ENCODE data around the gene RPRD2. TPM values are rescaled to one million over a fixed set of nuclear protein-coding genes. Genes with fewer than 3 reads are reported as not detected.

Gene RPRD2
- total RNA-seq, 1 experiment from 2014 or later = 46.6 TPM

DNA sequence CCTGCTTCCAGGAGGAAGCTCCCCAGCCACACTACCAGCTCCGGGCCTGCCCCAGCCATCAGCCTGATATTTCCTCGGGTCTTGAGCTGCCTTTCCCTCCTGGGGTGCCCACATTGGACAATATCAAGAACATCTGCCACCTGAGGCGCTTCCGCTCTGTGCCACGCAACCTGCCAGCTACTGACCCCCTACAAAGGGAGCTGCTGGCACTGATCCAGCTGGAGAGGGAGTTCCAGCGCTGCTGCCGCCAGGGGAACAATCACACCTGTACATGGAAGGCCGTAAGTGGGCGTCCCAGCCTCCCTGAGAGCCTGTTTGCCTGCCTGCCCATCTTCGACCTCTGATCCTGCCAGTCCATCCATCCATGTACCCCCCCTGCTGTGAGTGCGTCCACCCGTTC lies 147.6 kb downstream of the RPRD2 start:
- ChIA-PET CTCF (no interaction called here), POLR2A (ENCODE audit: low non-redundant PET) (no interaction called here)
- no TSS peak for BruUV-seq (replicated peaks)
- Histone ChIP-seq H3K27me3 (replicated peaks; ENCODE audit: insufficient read depth, low read depth, low read length, poor library complexity) (no peaks in the 10 kb centered on the region), H3K36me3 (ENCODE audit: insufficient read depth, low read length, poor library complexity, severe bottlenecking) (peaks cover 9% of the 10 kb centered on the region), H3K4me1 (ENCODE audit: insufficient read depth, low read length, poor library complexity, severe bottlenecking) (peaks cover 15% of the 10 kb centered on the region), H3K9me3 (ENCODE audit: low read depth, low read length, poor library complexity, severe bottlenecking) (no peaks in the 10 kb centered on the region), H3K27ac (ENCODE audit: low read depth, low read length, poor library complexity, severe bottlenecking) (peak overlapping the region; percentile 23), H3K4me3 (ENCODE audit: low read depth, low read length, poor library complexity, severe bottlenecking) (no peak overlapping the region)
- intact Hi-C loops (cut with micrococcal nuclease; ENCODE audit: unreplicated experiment) = no loop called here
- no peak for TF ChIP-seq EZH2 (IDR thresholded peaks at IDR 0.05; ENCODE audit: borderline replicate concordance, low read depth, low read length, poor library complexity, severe bottlenecking)
- TF ChIP-seq, protein P1, sequence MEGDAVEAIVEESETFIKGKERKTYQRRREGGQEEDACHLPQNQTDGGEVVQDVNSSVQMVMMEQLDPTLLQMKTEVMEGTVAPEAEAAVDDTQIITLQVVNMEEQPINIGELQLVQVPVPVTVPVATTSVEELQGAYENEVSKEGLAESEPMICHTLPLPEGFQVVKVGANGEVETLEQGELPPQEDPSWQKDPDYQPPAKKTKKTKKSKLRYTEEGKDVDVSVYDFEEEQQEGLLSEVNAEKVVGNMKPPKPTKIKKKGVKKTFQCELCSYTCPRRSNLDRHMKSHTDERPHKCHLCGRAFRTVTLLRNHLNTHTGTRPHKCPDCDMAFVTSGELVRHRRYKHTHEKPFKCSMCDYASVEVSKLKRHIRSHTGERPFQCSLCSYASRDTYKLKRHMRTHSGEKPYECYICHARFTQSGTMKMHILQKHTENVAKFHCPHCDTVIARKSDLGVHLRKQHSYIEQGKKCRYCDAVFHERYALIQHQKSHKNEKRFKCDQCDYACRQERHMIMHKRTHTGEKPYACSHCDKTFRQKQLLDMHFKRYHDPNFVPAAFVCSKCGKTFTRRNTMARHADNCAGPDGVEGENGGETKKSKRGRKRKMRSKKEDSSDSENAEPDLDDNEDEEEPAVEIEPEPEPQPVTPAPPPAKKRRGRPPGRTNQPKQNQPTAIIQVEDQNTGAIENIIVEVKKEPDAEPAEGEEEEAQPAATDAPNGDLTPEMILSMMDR (conservative IDR thresholded peaks at IDR 0.05; ENCODE audit: low read depth, low read length) = no peak
- DNase-seq (ENCODE audit: low spot score) = no peak

DNA sequence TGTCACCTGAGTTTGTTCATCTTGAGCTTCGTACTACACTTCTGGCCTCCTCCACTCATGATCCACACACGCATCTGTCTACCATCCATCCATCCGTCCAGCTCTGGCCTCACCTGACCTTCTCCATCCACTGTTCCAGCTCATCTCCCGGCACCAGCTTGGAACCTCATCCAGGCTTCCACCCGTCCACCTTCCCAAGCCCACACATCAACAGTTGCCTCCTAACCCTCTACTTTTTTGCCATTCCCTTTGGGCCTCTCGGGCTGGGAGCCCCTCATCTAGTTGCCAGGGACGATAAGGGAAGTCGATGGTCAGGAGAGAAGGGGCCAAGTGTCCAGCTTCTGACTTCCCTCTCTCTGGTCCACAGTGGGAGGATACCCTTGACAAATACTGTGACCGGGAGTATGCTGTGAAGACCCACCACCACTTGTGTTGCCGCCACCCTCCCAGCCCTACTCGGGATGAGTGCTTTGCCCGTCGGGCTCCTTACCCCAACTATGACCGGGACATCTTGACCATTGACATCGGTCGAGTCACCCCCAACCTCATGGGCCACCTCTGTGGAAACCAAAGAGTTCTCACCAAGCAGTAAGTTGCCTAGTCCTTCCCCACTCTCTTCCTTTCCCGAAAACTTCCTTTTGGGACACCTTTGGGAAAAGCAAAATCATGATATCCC lies 148.2 kb downstream of the RPRD2 start:
- POLR2A ChIA-PET (ENCODE audit: low non-redundant PET) = no interaction called here
- no peak overlapping the region for H3K27ac ChIP-seq (ENCODE audit: low read depth, low read length, poor library complexity, severe bottlenecking)
- H3K4me3 ChIP-seq (ENCODE audit: low read depth, low read length, poor library complexity, severe bottlenecking) = no peak overlapping the region
- no peak for DNase-seq (ENCODE audit: low spot score)
- no peaks in the 10 kb centered on the region for H3K27me3 ChIP-seq (replicated peaks; ENCODE audit: insufficient read depth, low read depth, low read length, poor library complexity)
- peaks cover 15% of the 10 kb centered on the region for H3K4me1 ChIP-seq (ENCODE audit: insufficient read depth, low read length, poor library complexity, severe bottlenecking)
- BruUV-seq (replicated peaks) = no TSS peak
- intact Hi-C loops (cut with micrococcal nuclease; ENCODE audit: unreplicated experiment) = no loop called here
- no peak for TF ChIP-seq EZH2 (IDR thresholded peaks at IDR 0.05; ENCODE audit: borderline replicate concordance, low read depth, low read length, poor library complexity, severe bottlenecking)
- TF ChIP-seq, protein P1 (conservative IDR thresholded peaks at IDR 0.05; ENCODE audit: low read depth, low read length) = no peak
- H3K36me3 ChIP-seq (ENCODE audit: insufficient read depth, low read length, poor library complexity, severe bottlenecking) = peaks cover 4% of the 10 kb centered on the region
- no peaks in the 10 kb centered on the region for H3K9me3 ChIP-seq (ENCODE audit: low read depth, low read length, poor library complexity, severe bottlenecking)
- CTCF ChIA-PET = no interaction called here

DNA sequence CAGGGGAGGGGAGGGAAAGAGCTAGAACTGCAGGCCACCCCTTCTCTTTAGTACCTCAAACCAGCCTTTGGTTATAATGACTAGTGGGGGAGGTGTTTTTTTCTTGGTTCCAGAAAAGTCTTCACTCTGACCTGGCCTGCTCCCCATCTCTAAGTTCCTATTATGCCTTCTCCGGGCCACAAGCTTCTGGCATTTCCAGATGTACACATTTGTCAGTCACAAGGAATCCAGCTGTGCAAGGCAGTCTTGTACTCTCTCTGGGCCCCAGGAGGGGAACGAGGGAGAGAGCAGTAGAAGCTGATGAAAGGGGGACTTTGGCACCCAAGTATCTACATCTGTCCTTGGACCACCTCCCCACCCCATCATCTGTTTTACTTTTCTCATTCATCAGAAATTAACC lies 148.9 kb downstream of the RPRD2 start:
- ChIA-PET POLR2A (ENCODE audit: low non-redundant PET) (no interaction called here), CTCF (no interaction called here)

More for the DNA sequence above, 148.9 kb downstream of the RPRD2 start:
- Histone ChIP-seq H3K36me3 (ENCODE audit: insufficient read depth, low read length, poor library complexity, severe bottlenecking) (peaks cover 4% of the 10 kb centered on the region), H3K4me1 (ENCODE audit: insufficient read depth, low read length, poor library complexity, severe bottlenecking) (peaks cover 11% of the 10 kb centered on the region), H3K27ac (ENCODE audit: low read depth, low read length, poor library complexity, severe bottlenecking) (no peak overlapping the region), H3K27me3 (replicated peaks; ENCODE audit: insufficient read depth, low read depth, low read length, poor library complexity) (no peaks in the 10 kb centered on the region), H3K9me3 (ENCODE audit: low read depth, low read length, poor library complexity, severe bottlenecking) (no peaks in the 10 kb centered on the region), H3K4me3 (ENCODE audit: low read depth, low read length, poor library complexity, severe bottlenecking) (no peak overlapping the region)
- no TSS peak for BruUV-seq (replicated peaks)
- TF ChIP-seq, protein P1 (conservative IDR thresholded peaks at IDR 0.05; ENCODE audit: low read depth, low read length) = no peak
- TF ChIP-seq EZH2 (IDR thresholded peaks at IDR 0.05; ENCODE audit: borderline replicate concordance, low read depth, low read length, poor library complexity, severe bottlenecking) = no peak
- intact Hi-C loops (cut with micrococcal nuclease; ENCODE audit: unreplicated experiment) = no loop called here
- DNase-seq (ENCODE audit: low spot score) = no peak

Data from A673 (cell line).